GM12891 (cell line): Measurements from ENCODE around the gene L2HGDH.

Experiments
- PAX5 ChIP-seq: IDR thresholded peaks from 2 replicates; pipeline ENCODE4 v1.6.1; 2011; ENCODE audit warnings: low read length, moderate library complexity, mild to moderate bottlenecking; ENCODE audit not compliant: insufficient read depth, severe bottlenecking
- POLR2A ChIP-seq: IDR thresholded peaks from 2 replicates; pipeline ENCODE4 v1.6.1; 2011; ENCODE audit warnings: low read depth, low read length, control low read depth
- POLR2AphosphoS5 ChIP-seq: IDR thresholded peaks from 2 replicates; pipeline ENCODE4 v1.6.1; 2011; ENCODE audit warnings: low read depth, low read length, control low read depth
- TAF1 ChIP-seq: IDR thresholded peaks from 2 replicates; pipeline ENCODE4 v1.6.1; 2011; ENCODE audit warnings: low read depth, low read length, control low read depth

- TF ChIP-seq POLR2A: no peak
- TF ChIP-seq POLR2AphosphoS5: no peak
- TF ChIP-seq TAF1: no peak
- no peak for TF ChIP-seq PAX5
Observed at GRCh38 chr14:50210074-50210473, 102.0 kb downstream of the L2HGDH start.
